ENCODE measurements around the gene SH3TC1. TPM values are rescaled to one million over a fixed set of nuclear protein-coding genes. Genes with fewer than 3 reads are reported as not detected.

SH3TC1 gene
- total and polyA plus RNA-seq, 2 of the 8 experiments (the other 6 are each of a cell fraction or from before 2014, with no cell fraction given) = 0.15 TPM; not detected in 1

GRCh38 chr4:8179771-8180170 is 19.3 kb upstream of the SH3TC1 start:
- Histone ChIP-seq H3K18ac (ENCODE audit: extremely low read depth, low read length) (no peak overlapping the region), H3K27me3 (replicated peaks in 1 of 4; ENCODE audit: control insufficient read depth in 3 of 4, extremely low read depth in 1 of 4, insufficient read depth in 3 of 4, low read length in 3 of 4) (no peaks in the 10 kb centered on the region), H3K14ac (ENCODE audit: insufficient read length) (no peak overlapping the region), H3K36me3 (ENCODE audit: control insufficient read depth in 2 of 4, insufficient read depth in 4 of 4, low read length in 3 of 4) (no peaks in the 10 kb centered on the region), H3K79me1 (ENCODE audit: low read depth, low read length) (no peaks in the 10 kb centered on the region), H3K27ac (ENCODE audit: low read depth, low read length) (no peak overlapping the region), H3K9ac (replicated peaks in 1 of 4; ENCODE audit: extremely low read depth in 1 of 4, low read depth in 3 of 4, low read length in 3 of 4) (no peak overlapping the region), H4K8ac (ENCODE audit: extremely low read depth, insufficient read depth, low read length) (no peak overlapping the region), H3K79me2 (ENCODE audit: control insufficient read depth in 1 of 2, insufficient read depth in 2 of 2, low read length in 2 of 2) (no peaks in the 10 kb centered on the region), H3K9me3 (ENCODE audit: insufficient read depth in 2 of 2, low read depth in 1 of 2, low read length in 1 of 2) (no peaks in the 10 kb centered on the region), H3K56ac (replicated peaks; ENCODE audit: insufficient read length, low read depth, low read length) (no peak overlapping the region), H4K91ac (replicated peaks; ENCODE audit: insufficient read length, low read length) (no peak overlapping the region), H3K23ac (ENCODE audit: insufficient read length) (no peak overlapping the region), H2AK5ac (ENCODE audit: low read depth, low read length) (no peak overlapping the region), H4K20me1 (replicated peaks in 1 of 2; ENCODE audit: control insufficient read depth in 1 of 2, insufficient read depth in 2 of 2, low read length in 2 of 2) (peaks cover 0 to 4% of the 10 kb centered on the region in 2 experiments), H2BK120ac (replicated peaks; ENCODE audit: low read depth, low read length) (no peak overlapping the region), H3K4me2 (ENCODE audit: insufficient read depth in 1 of 2, low read depth in 2 of 2, low read length in 2 of 2) (no peak overlapping the region), H2BK15ac (ENCODE audit: low read length) (no peak overlapping the region), H3K4me1 (replicated peaks in 1 of 4; ENCODE audit: control insufficient read depth in 3 of 4, insufficient read depth in 4 of 4, low read length in 3 of 4) (no peaks in the 10 kb centered on the region), H3K4ac (replicated peaks; ENCODE audit: insufficient read length, low read depth, low read length) (no peak overlapping the region), H2AFZ (ENCODE audit: low read length) (no peak overlapping the region), H3K4me3 (ENCODE audit: extremely low read depth in 1 of 4, insufficient read depth in 2 of 4, low read depth in 3 of 4, low read length in 4 of 4) (no peak overlapping the region), H2BK20ac (ENCODE audit: low read length) (no peak overlapping the region), H2BK5ac (ENCODE audit: low read depth, low read length) (no peak overlapping the region), H3K23me2 (ENCODE audit: low read depth, low read length) (0 out of 2 replicates have a peak, but pooled peaks cover 2% of the 10 kb centered on the region), H2BK12ac (ENCODE audit: low read depth, low read length) (no peak overlapping the region), H4K5ac (ENCODE audit: insufficient read length, low read depth, low read length) (no peak overlapping the region)
- FAIRE-seq (no peak), DNase-seq (ENCODE audit: low read depth in 1 of 2, low spot score in 2 of 2) (no peak)
- 85% methylated on average over 9 of the region's 9 CpGs; no CpG with 5 or more reads in 1 of the 2 experiments for WGBS, 2 experiments (ENCODE audit: extremely low coverage in 1 of 2, insufficient coverage in 1 of 2, insufficient read length in 1 of 2, insufficient replicate concordance in 2 of 2, low coverage in 1 of 2, low lambda C conversion rate in 2 of 2, missing lambda C conversion rate in 1 of 2)
- POLR2A ChIA-PET (ENCODE audit: partially characterized antibody) = no interaction called here
- CTCF ChIA-PET (ENCODE audit: partially characterized antibody) = interaction anchor here (0.6 to 7.2 kb wide), 14 partner anchors 8 to 460 kb away, joined by 3 to 68 read pairs (median 3); no protein-coding TSS in a partner anchor
- TF ChIP-seq PHF8 (conservative IDR thresholded peaks at IDR 0.05; ENCODE audit: low read depth, low read length) (no peak), TAF7 (optimal IDR thresholded peaks at IDR 0.05; ENCODE audit: borderline replicate concordance, low read depth, low read length) (no peak), GABPA (IDR thresholded peaks at IDR 0.05; ENCODE audit: borderline replicate concordance, insufficient read depth, low read length) (no peak), NRF1 (IDR thresholded peaks at IDR 0.05; ENCODE audit: low read depth, low read length) (no peak), RNF2 (IDR thresholded peaks at IDR 0.05; ENCODE audit: borderline replicate concordance, low read depth, low read length, missing control alignments, poor library complexity, severe bottlenecking) (no peak), POLR2AphosphoS5 (IDR thresholded peaks at IDR 0.05; ENCODE audit: low read depth, low read length) (no peak), ASH2L (IDR thresholded peaks at IDR 0.05; ENCODE audit: low read length) (no peak), EP300 (IDR thresholded peaks at IDR 0.05; ENCODE audit: borderline replicate concordance in 1 of 2, low read depth in 2 of 2, low read length in 2 of 2) (no peak)
